ENCODE results near the gene FAM168A. TPM values are rescaled to one million over a fixed set of nuclear protein-coding genes. Genes with fewer than 3 reads are reported as not detected.

Gene FAM168A
- total RNA-seq, 1 donor from 2014 or later, result 50.8 TPM

- Mint-ChIP-seq H3K9me3 (ENCODE audit: low read depth) (peaks cover under 1% of the 10 kb centered on the region), H3K4me1 (ENCODE audit: low read depth) (peaks cover 40% of the 10 kb centered on the region), H3K27ac (no peak overlapping the region), H3K4me3 (ENCODE audit: low read depth) (no peak overlapping the region), H3K27me3 (no peaks in the 10 kb centered on the region), H3K36me3 (ENCODE audit: insufficient read depth) (peaks cover 4% of the 10 kb centered on the region)
- no peak for DNase-seq (ENCODE audit: low spot score, unreplicated experiment)
- peak; percentile 35 for TF ChIP-seq CTCF (IDR thresholded peaks at IDR 0.05; ENCODE audit: unreplicated experiment)
Measured at GRCh38 chr11:73530109-73530508, 67.8 kb downstream of the FAM168A start.

- peaks cover 6% of the 10 kb centered on the region for H3K36me3 Mint-ChIP-seq (ENCODE audit: insufficient read depth)
- DNase-seq (ENCODE audit: low spot score, unreplicated experiment), result no peak
- peak overlapping the region; percentile 13 for H3K4me3 Mint-ChIP-seq (ENCODE audit: low read depth)
- peak overlapping the region; percentile 93 for H3K27ac Mint-ChIP-seq
- H3K4me1 Mint-ChIP-seq (ENCODE audit: low read depth), result peaks cover 40% of the 10 kb centered on the region
- H3K9me3 Mint-ChIP-seq (ENCODE audit: low read depth), result peaks cover 4% of the 10 kb centered on the region
- no peaks in the 10 kb centered on the region for H3K27me3 Mint-ChIP-seq
- no peak for TF ChIP-seq CTCF (IDR thresholded peaks at IDR 0.05; ENCODE audit: unreplicated experiment)
Measured at GRCh38 chr11:73529204-73529530, 68.7 kb downstream of the FAM168A start.

GRCh38 chr11:73528483-73529203 lies 69.3 kb downstream of the FAM168A start:
- peaks cover 40% of the 10 kb centered on the region for H3K4me1 Mint-ChIP-seq (ENCODE audit: low read depth)
- TF ChIP-seq CTCF (IDR thresholded peaks at IDR 0.05; ENCODE audit: unreplicated experiment), result no peak
- H3K36me3 Mint-ChIP-seq (ENCODE audit: insufficient read depth), result peaks cover 6% of the 10 kb centered on the region
- peaks cover 9% of the 10 kb centered on the region for H3K9me3 Mint-ChIP-seq (ENCODE audit: low read depth)
- DNase-seq (ENCODE audit: low spot score, unreplicated experiment), result no peak
- H3K4me3 Mint-ChIP-seq (ENCODE audit: low read depth), result peak overlapping the region; percentile 12
- peak overlapping the region; percentile 93 for H3K27ac Mint-ChIP-seq
- no peaks in the 10 kb centered on the region for H3K27me3 Mint-ChIP-seq

- Mint-ChIP-seq H3K27ac (no peak overlapping the region), H3K4me3 (ENCODE audit: low read depth) (no peak overlapping the region), H3K9me3 (ENCODE audit: low read depth) (peaks cover 12% of the 10 kb centered on the region), H3K4me1 (ENCODE audit: low read depth) (peaks cover 38% of the 10 kb centered on the region), H3K27me3 (no peaks in the 10 kb centered on the region), H3K36me3 (ENCODE audit: insufficient read depth) (peaks cover 3% of the 10 kb centered on the region)
- no peak for DNase-seq (ENCODE audit: low spot score, unreplicated experiment)
- TF ChIP-seq CTCF (IDR thresholded peaks at IDR 0.05; ENCODE audit: unreplicated experiment), result no peak
Measured at GRCh38 chr11:73528013-73528412, 69.9 kb downstream of the FAM168A start.

GRCh38 chr11:73525611-73526010 lies 72.3 kb downstream of the FAM168A start:
- Mint-ChIP-seq H3K36me3 (ENCODE audit: insufficient read depth) (peaks cover 7% of the 10 kb centered on the region), H3K4me3 (ENCODE audit: low read depth) (no peak overlapping the region), H3K27ac (no peak overlapping the region), H3K27me3 (no peaks in the 10 kb centered on the region), H3K4me1 (ENCODE audit: low read depth) (peaks cover 36% of the 10 kb centered on the region), H3K9me3 (ENCODE audit: low read depth) (peaks cover 15% of the 10 kb centered on the region)
- no peak for TF ChIP-seq CTCF (IDR thresholded peaks at IDR 0.05; ENCODE audit: unreplicated experiment)
- DNase-seq (ENCODE audit: low spot score, unreplicated experiment), result no peak
